Fibroblast of lung (primary cell): Measurements from ENCODE around the gene ATP5MG.

Experiments
- CTCF ChIP-seq, 2 donors: IDR thresholded peaks in 1 of 2; conservative IDR thresholded peaks in 1 of 2; 1 replicate in 1 of 2; 2 replicates in 1 of 2; pipeline ENCODE4 v1.5.1; 2011 to 2012; ENCODE audit warnings: low read length in 2 of 2, control low read depth in 1 of 2, inconsistent platforms in 1 of 2, low read depth in 1 of 2, mild to moderate bottlenecking in 1 of 2
- EZH2 ChIP-seq: IDR thresholded peaks from 2 replicates; pipeline ENCODE4 v1.5.1; 2012; ENCODE audit warnings: low read length, control low read depth, mild to moderate bottlenecking; ENCODE audit errors: missing control alignments

GRCh38 chr11:118442908-118443589 is 41.6 kb downstream of the ATP5MG start:
- TF ChIP-seq CTCF (conservative IDR thresholded peaks at IDR 0.05 in 1 of 2, IDR thresholded peaks at IDR 0.05 in 1 of 2; ENCODE audit: low read depth in 1 of 2, low read length in 2 of 2) (no peak), EZH2 (no peak)
